ENCODE results near the gene RP2.

RP2 gene

GRCh38 chrX:46865281-46865680 is 28.4 kb downstream of the RP2 start:
- H3K27me3 Mint-ChIP-seq (ENCODE audit: low read depth) = no peaks in the 10 kb centered on the region
- no peak for DNase-seq (ENCODE audit: low spot score)
- H3K4me3 Mint-ChIP-seq = no peak overlapping the region

DNA sequence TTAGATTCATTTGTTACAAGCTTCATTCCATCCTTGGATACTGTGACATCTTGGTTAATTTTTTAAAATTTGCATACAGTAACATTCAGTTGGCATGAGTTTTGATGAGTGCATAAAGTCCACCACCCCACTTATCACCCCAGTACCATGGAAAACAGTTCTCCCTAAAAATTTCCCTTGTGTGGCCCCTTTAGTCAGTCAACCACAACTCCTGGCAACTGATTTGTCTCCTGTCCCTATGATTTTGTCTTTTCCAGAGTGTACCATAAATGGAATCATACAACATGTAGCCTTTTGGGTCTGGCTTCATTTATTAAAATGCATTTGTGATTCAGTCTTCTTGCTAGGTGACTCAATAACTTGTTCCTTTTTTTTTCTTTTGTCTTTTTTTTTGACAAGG is 29.9 kb downstream of the RP2 start:
- H3K27ac Mint-ChIP-seq = no peak overlapping the region
- H3K4me1 Mint-ChIP-seq (ENCODE audit: low read depth) = no peaks in the 10 kb centered on the region

More at GRCh38 chrX:46865281-46865680, 28.4 kb downstream of the RP2 start:
- Mint-ChIP-seq H3K4me1 (ENCODE audit: low read depth) (no peaks in the 10 kb centered on the region), H3K9me3 (no peaks in the 10 kb centered on the region), H3K36me3 (ENCODE audit: low read depth) (peaks cover 22% of the 10 kb centered on the region), H3K27ac (no peak overlapping the region)

DNA sequence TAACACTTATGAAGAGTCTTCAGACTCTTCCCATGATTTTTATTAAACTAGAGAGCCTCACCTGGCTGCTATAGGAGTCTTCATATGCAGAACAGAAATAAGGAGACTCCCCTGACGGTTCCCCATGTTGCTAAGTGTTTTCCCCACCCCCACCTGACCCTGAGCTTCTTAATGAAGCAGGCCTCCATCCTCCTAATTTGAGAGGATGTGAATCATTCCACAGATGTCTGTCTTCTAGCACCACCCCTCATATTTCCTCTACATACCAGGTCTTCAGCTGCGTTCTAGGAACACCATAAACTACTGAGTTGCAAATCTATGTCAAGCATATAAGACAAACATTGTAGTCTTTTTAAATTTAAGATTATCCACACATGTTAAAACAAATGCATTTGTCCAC is 36.9 kb downstream of the RP2 start:
- Mint-ChIP-seq H3K4me1 (ENCODE audit: low read depth) (peaks cover 4% of the 10 kb centered on the region), H3K27me3 (ENCODE audit: low read depth) (no peaks in the 10 kb centered on the region), H3K9me3 (no peaks in the 10 kb centered on the region), H3K4me3 (no peak overlapping the region), H3K27ac (no peak overlapping the region), H3K36me3 (ENCODE audit: low read depth) (peaks cover 4% of the 10 kb centered on the region)
- DNase-seq (ENCODE audit: low spot score) = no peak

More for the DNA sequence above, 29.9 kb downstream of the RP2 start:
- Mint-ChIP-seq H3K9me3 (no peaks in the 10 kb centered on the region), H3K27me3 (ENCODE audit: low read depth) (no peaks in the 10 kb centered on the region), H3K36me3 (ENCODE audit: low read depth) (peaks cover 19% of the 10 kb centered on the region), H3K4me3 (no peak overlapping the region)
- no peak for DNase-seq (ENCODE audit: low spot score)

- Mint-ChIP-seq H3K27me3 (ENCODE audit: low read depth) (no peaks in the 10 kb centered on the region), H3K36me3 (ENCODE audit: low read depth) (peaks cover 6% of the 10 kb centered on the region), H3K27ac (no peak overlapping the region), H3K9me3 (no peaks in the 10 kb centered on the region), H3K4me3 (no peak overlapping the region), H3K4me1 (ENCODE audit: low read depth) (peaks cover 4% of the 10 kb centered on the region)
- no peak for DNase-seq (ENCODE audit: low spot score)
These were observed 40.1 kb downstream of the RP2 start for GRCh38 chrX:46876901-46877300.

- Mint-ChIP-seq H3K27me3 (ENCODE audit: low read depth) (no peaks in the 10 kb centered on the region), H3K9me3 (no peaks in the 10 kb centered on the region), H3K36me3 (ENCODE audit: low read depth) (peaks cover 6% of the 10 kb centered on the region), H3K27ac (no peak overlapping the region), H3K4me3 (no peak overlapping the region), H3K4me1 (ENCODE audit: low read depth) (peaks cover 3% of the 10 kb centered on the region)
- DNase-seq (ENCODE audit: low spot score) = no peak
These were observed 45.4 kb downstream of the RP2 start for GRCh38 chrX:46882266-46882665.

GRCh38 chrX:46884799-46885198 is 48.0 kb downstream of the RP2 start:
- Mint-ChIP-seq H3K36me3 (ENCODE audit: low read depth) (peaks cover 2% of the 10 kb centered on the region), H3K4me1 (ENCODE audit: low read depth) (peaks cover 3% of the 10 kb centered on the region), H3K4me3 (no peak overlapping the region), H3K27ac (no peak overlapping the region), H3K9me3 (no peaks in the 10 kb centered on the region), H3K27me3 (ENCODE audit: low read depth) (no peaks in the 10 kb centered on the region)
- no peak for DNase-seq (ENCODE audit: low spot score)

DNA sequence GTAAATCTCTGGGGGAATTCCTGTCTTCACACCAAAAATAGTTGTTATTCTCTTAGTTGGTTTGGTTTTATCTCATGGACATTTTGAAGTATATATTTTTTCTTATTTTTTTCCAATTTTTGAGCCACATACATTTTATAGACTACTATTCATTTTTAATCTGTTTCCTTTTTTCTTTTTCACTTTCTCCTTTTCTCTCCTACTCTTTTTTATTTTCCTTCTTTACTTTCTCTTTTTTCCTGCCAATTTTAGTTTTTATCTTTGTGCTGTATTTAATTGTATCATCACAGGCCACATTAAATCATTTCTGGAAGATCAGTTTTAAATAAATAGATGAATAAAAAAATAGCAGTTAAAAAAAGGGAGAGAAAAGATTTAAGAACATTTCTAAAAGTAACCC is 61.4 kb downstream of the RP2 start:
- Mint-ChIP-seq H3K36me3 (ENCODE audit: low read depth) (no peaks in the 10 kb centered on the region), H3K4me1 (ENCODE audit: low read depth) (no peaks in the 10 kb centered on the region), H3K4me3 (no peak overlapping the region), H3K9me3 (no peaks in the 10 kb centered on the region), H3K27ac (no peak overlapping the region), H3K27me3 (ENCODE audit: low read depth) (peaks cover 13% of the 10 kb centered on the region)
- DNase-seq (ENCODE audit: low spot score) = no peak

- H3K27ac Mint-ChIP-seq = no peak overlapping the region
- H3K36me3 Mint-ChIP-seq (ENCODE audit: low read depth) = no peaks in the 10 kb centered on the region
- no peaks in the 10 kb centered on the region for H3K4me1 Mint-ChIP-seq (ENCODE audit: low read depth)
- H3K27me3 Mint-ChIP-seq (ENCODE audit: low read depth) = peaks cover 24% of the 10 kb centered on the region
- H3K4me3 Mint-ChIP-seq = peak overlapping the region; percentile 62
- peak; percentile 42 for DNase-seq (ENCODE audit: low spot score)
- H3K9me3 Mint-ChIP-seq = no peaks in the 10 kb centered on the region
These were observed 66.8 kb downstream of the RP2 start for GRCh38 chrX:46903458-46904242.

DNA sequence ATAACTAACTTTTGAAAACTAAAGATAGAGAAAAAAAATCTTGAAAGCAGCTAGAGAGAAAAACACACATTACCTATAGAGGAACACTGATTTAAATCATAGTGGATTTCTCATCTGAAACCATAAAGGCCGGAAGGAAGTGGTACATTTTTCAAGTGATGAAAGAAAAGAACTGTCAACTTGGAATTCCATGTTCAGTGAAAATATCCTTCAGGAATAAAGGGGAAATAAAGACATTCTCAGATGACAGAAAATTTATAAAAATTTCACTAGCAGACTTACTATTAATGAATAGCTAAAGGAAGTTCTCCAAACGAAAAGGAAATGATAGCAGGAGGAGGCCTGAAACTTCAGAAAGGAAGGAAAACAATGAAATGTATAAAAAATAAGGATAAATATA is 67.8 kb downstream of the RP2 start:
- H3K4me3 Mint-ChIP-seq = no peak overlapping the region
- H3K27ac Mint-ChIP-seq = no peak overlapping the region
- no peaks in the 10 kb centered on the region for H3K36me3 Mint-ChIP-seq (ENCODE audit: low read depth)
- peaks cover 33% of the 10 kb centered on the region for H3K27me3 Mint-ChIP-seq (ENCODE audit: low read depth)
- H3K4me1 Mint-ChIP-seq (ENCODE audit: low read depth) = no peaks in the 10 kb centered on the region
- no peaks in the 10 kb centered on the region for H3K9me3 Mint-ChIP-seq
- no peak for DNase-seq (ENCODE audit: low spot score)

DNA sequence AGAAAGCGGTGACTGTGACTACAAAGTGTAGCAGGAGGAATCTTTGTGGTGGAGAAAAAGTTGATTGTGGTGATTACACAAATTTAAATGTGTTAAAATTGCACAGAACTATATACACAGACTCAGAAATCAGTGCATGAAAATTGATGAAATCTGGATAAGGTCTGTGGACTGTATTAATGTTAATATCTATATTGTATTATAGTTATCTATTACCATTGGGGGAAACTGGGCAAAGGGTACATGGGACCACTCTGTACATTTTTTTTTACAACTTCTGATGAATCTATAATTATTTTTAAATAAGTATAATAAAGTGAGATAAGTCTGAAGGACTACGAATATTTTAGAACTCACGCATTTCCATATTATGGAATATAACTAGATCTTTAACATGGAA is 73.6 kb downstream of the RP2 start:
- Mint-ChIP-seq H3K4me1 (ENCODE audit: low read depth) (peaks cover 5% of the 10 kb centered on the region), H3K27me3 (ENCODE audit: low read depth) (peaks cover 63% of the 10 kb centered on the region)
- no peak for DNase-seq (ENCODE audit: low spot score)

GRCh38 chrX:46912098-46912602 is 75.3 kb downstream of the RP2 start, which contains the start of gene JADE3:
TSS of gene JADE3 (plus strand) at chrX:46912421. CDS start at chrX:46984895, 72,474 bp downstream.
- Mint-ChIP-seq H3K27ac (no peak within 1 kb of the TSS), H3K27me3 (ENCODE audit: low read depth) (peaks cover 63% of the 10 kb centered on the region)
- peak; percentile 19 for DNase-seq (ENCODE audit: low spot score)

More for the DNA sequence above, 73.6 kb downstream of the RP2 start:
- H3K27ac Mint-ChIP-seq = no peak overlapping the region
- no peak overlapping the region for H3K4me3 Mint-ChIP-seq
- no peaks in the 10 kb centered on the region for H3K36me3 Mint-ChIP-seq (ENCODE audit: low read depth)
- H3K9me3 Mint-ChIP-seq = no peaks in the 10 kb centered on the region

DNA sequence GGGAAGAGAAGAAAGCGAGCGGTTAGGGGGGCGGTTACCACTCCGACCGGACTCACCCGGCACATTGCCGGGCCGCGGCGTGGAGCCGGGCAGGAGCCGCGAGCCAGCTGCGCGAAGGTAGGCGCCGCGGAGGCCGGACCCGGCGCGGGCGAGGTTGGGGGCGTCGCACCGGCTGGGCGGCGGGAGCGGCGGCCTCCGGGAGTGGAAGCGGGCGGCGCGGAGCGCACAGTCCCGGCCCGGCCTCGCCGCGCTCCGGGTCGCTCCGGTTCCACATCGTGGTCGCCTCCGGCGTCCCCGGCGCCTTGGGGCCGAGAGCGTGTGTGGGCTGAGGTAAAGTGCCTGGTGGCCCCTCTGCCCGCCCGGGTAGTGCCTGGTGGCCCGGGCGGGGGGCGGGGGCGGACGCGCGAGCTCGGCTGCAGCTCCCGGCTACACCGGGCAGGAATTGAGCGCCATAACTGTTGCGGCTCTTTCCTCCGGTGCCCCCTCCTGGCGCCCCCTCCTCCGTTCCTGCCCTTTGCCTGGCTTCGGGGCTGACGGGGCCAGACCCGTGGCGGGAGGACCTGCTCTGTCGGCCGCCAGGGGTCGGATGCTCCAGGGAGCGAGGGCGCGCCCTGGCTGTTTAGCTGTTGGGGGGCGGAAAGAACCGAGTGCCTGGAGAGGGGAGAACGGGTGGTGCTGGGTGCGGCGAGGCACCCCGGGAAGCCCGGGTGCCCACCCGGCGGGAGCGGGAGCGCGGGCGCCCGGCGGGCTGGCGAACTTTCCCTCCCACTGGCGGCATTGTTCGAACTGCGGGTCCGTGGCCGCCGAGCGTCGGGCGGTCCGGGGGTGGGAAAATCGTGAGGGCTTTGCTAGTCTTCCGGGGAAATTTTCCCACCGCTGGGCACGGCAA is 76.0 kb downstream of the RP2 start:
- H3K27me3 Mint-ChIP-seq (ENCODE audit: low read depth) = peaks cover 59% of the 10 kb centered on the region
- peak overlapping the region; percentile 79 for H3K4me3 Mint-ChIP-seq
- peak; percentile 11 for DNase-seq (ENCODE audit: low spot score)
- H3K36me3 Mint-ChIP-seq (ENCODE audit: low read depth) = no peaks in the 10 kb centered on the region
- H3K27ac Mint-ChIP-seq = no peak overlapping the region
- H3K9me3 Mint-ChIP-seq = no peaks in the 10 kb centered on the region
- peaks cover 5% of the 10 kb centered on the region for H3K4me1 Mint-ChIP-seq (ENCODE audit: low read depth)

More at GRCh38 chrX:46912098-46912602, 75.3 kb downstream of the RP2 start, which contains the start of gene JADE3:
- H3K36me3 Mint-ChIP-seq (ENCODE audit: low read depth) = no peaks in the 10 kb centered on the region
- H3K4me3 Mint-ChIP-seq = peak within 1 kb of the TSS; percentile 79
- H3K4me1 Mint-ChIP-seq (ENCODE audit: low read depth) = peaks cover 5% of the 10 kb centered on the region
- no peaks in the 10 kb centered on the region for H3K9me3 Mint-ChIP-seq

- DNase-seq (ENCODE audit: low spot score) = no peak
- no peak overlapping the region for H3K27ac Mint-ChIP-seq
- peak overlapping the region; percentile 79 for H3K4me3 Mint-ChIP-seq
- H3K27me3 Mint-ChIP-seq (ENCODE audit: low read depth) = peaks cover 52% of the 10 kb centered on the region
- no peaks in the 10 kb centered on the region for H3K9me3 Mint-ChIP-seq
- no peaks in the 10 kb centered on the region for H3K36me3 Mint-ChIP-seq (ENCODE audit: low read depth)
- H3K4me1 Mint-ChIP-seq (ENCODE audit: low read depth) = peaks cover 5% of the 10 kb centered on the region
These were observed 76.8 kb downstream of the RP2 start for GRCh38 chrX:46913667-46914066.

- H3K27me3 Mint-ChIP-seq (ENCODE audit: low read depth) = peaks cover 35% of the 10 kb centered on the region
- H3K4me1 Mint-ChIP-seq (ENCODE audit: low read depth) = peaks cover 5% of the 10 kb centered on the region
These were observed 79.4 kb downstream of the RP2 start for GRCh38 chrX:46916273-46916672.

More at GRCh38 chrX:46916273-46916672, 79.4 kb downstream of the RP2 start:
- Mint-ChIP-seq H3K36me3 (ENCODE audit: low read depth) (no peaks in the 10 kb centered on the region), H3K27ac (no peak overlapping the region), H3K9me3 (peaks cover 6% of the 10 kb centered on the region), H3K4me3 (no peak overlapping the region)
- no peak for DNase-seq (ENCODE audit: low spot score)

All from T-helper 2 cell treated with Interferon-gamma antibody and Interleukin-4, amounts not matched to agents 5 μg/mL and 100 μg/mL, for 36 hours (primary cell).